Endothelial cell of umbilical vein (primary cell): ENCODE results near the gene TMEM30B. TPM values are rescaled to one million over a fixed set of nuclear protein-coding genes. Genes with fewer than 3 reads are reported as not detected.
A peak's percentile ranks its signal among the peaks of the same experiment; 100 is the strongest.
"Not testable (repeated sequence)": the region's sequence is repeated elsewhere in the genome, so short reads cannot be mapped to it uniquely, and the experiment has no call there.

Experiments used
- BruUV-seq: library from RNA; stranded (reverse); fragments of 400-500 nt; replicated peaks from 2 replicates; lab custom pipeline; 2021; lab: Mats Ljungman, UMichigan
- CTCF ChIA-PET: fragments of 300-600, 350-600 bp; sonication (Branson Sonifier 250); formaldehyde crosslinking; loops from one replicate; lab custom pipeline; 2021; ENCODE audit warnings: antibody characterized with exemption, inconsistent platforms; lab: Charles Lee
- POLR2A ChIA-PET: fragments of 300-600, 350-600 bp; sonication (Branson Sonifier 250); formaldehyde crosslinking; loops from one replicate; lab custom pipeline; 2021; ENCODE audit warnings: antibody characterized with exemption, inconsistent platforms; lab: Charles Lee
- DNase-seq: peaks from one replicate; pipeline ENCODE4 v3.0.0-alpha.2; 2011; ENCODE audit warnings: low read depth, low spot score
- FAIRE-seq: peaks from 2 replicates; lab custom pipeline; 2011; peaks lifted over from hg19 to GRCh38; lab: Jason Lieb, UNC
- H2AFZ ChIP-seq: 2 replicates; pipeline ENCODE4 v1.6.0; 2012; ENCODE audit warnings: low read depth, low read length, control low read depth, inconsistent platforms
- H3K27ac ChIP-seq: 2 replicates; pipeline ENCODE4 v1.5.1; 2011; ENCODE audit warnings: low read depth, mild to moderate bottlenecking, control low read depth, low read length, moderate library complexity; ENCODE audit not compliant: insufficient read depth
- H3K27me3 ChIP-seq, 2 experiments: 2 replicates each; pipeline versions ENCODE4 v1.6.0 to v1.6.1; 2011; ENCODE audit warnings: low read length in 2 of 2, mixed read lengths in 1 of 2; ENCODE audit not compliant: control insufficient read depth in 2 of 2, insufficient read depth in 2 of 2
- H3K36me3 ChIP-seq, 2 experiments: 2 replicates in 1 of 2; 3 replicates in 1 of 2; pipeline ENCODE4 v1.5.1; 2011; ENCODE audit warnings: low read length in 2 of 2, mild to moderate bottlenecking in 1 of 2, moderate library complexity in 1 of 2; ENCODE audit not compliant: control insufficient read depth in 2 of 2, insufficient read depth in 2 of 2; ENCODE audit errors: extremely low read depth in 1 of 2
- H3K4me1 ChIP-seq: 3 replicates; pipeline ENCODE4 v1.5.1; 2011; ENCODE audit warnings: mild to moderate bottlenecking, low read length; ENCODE audit not compliant: control insufficient read depth, insufficient read depth; ENCODE audit errors: extremely low read depth
- H3K4me2 ChIP-seq: 2 replicates; pipeline ENCODE4 v1.6.1; 2011; ENCODE audit warnings: low read length, control low read depth, mixed read lengths; ENCODE audit not compliant: insufficient read depth
- H3K4me3 ChIP-seq, 3 experiments: fragments of 200-600 bp in 1 of 3; sonication (generic), shearing (Covaris generic) in 1 of 3; replicated peaks in 1 of 3; 2 replicates each; pipeline ENCODE4 v1.5.1; 2011 to 2016; ENCODE audit warnings: control low read depth in 3 of 3, low read length in 3 of 3, mild to moderate bottlenecking in 2 of 3, inconsistent platforms in 1 of 3, low read depth in 1 of 3, moderate library complexity in 1 of 3; ENCODE audit not compliant: insufficient read depth in 1 of 3
- H3K79me2 ChIP-seq: 2 replicates; pipeline ENCODE4 v1.6.0; 2012; ENCODE audit warnings: low read length, inconsistent platforms; ENCODE audit not compliant: control insufficient read depth, insufficient read depth
- H3K9ac ChIP-seq: replicated peaks from 2 replicates; pipeline ENCODE3; 2011; ENCODE audit warnings: low read length, control low read depth; ENCODE audit not compliant: insufficient read depth; ENCODE audit errors: extremely low read depth
- H3K9me1 ChIP-seq: replicated peaks from 3 replicates; pipeline ENCODE4 v1.6.0; 2011; ENCODE audit warnings: mild to moderate bottlenecking, low read length; ENCODE audit not compliant: control insufficient read depth, insufficient read depth; ENCODE audit errors: extremely low read depth
- H3K9me3 ChIP-seq: replicated peaks from 2 replicates; pipeline ENCODE4 v1.5.1; 2012; ENCODE audit warnings: low read length, inconsistent platforms; ENCODE audit not compliant: control insufficient read depth, insufficient read depth
- H4K20me1 ChIP-seq: replicated peaks from 2 replicates; pipeline ENCODE3; 2011; ENCODE audit warnings: mild to moderate bottlenecking, low read length; ENCODE audit not compliant: control insufficient read depth, insufficient read depth; ENCODE audit errors: extremely low read depth
- EZH2 ChIP-seq: IDR thresholded peaks from 2 replicates; pipeline ENCODE4 v1.6.1; 2012; ENCODE audit warnings: borderline replicate concordance, low read depth, mild to moderate bottlenecking, moderate library complexity, low read length, inconsistent platforms; ENCODE audit not compliant: severe bottlenecking
- FOS ChIP-seq: IDR thresholded peaks from 2 replicates; pipeline ENCODE4 v1.6.1; 2011; ENCODE audit warnings: mild to moderate bottlenecking, low read length, moderate library complexity, borderline replicate concordance; ENCODE audit not compliant: insufficient read depth
- GATA2 ChIP-seq: IDR thresholded peaks from 2 replicates; pipeline ENCODE4 v1.7.0; 2011; ENCODE audit warnings: low read depth, mild to moderate bottlenecking, moderate library complexity, mixed read lengths, low read length; ENCODE audit not compliant: insufficient read length, insufficient read depth
- JUN ChIP-seq: IDR thresholded peaks from 2 replicates; pipeline ENCODE4 v1.6.1; 2011; ENCODE audit warnings: borderline replicate concordance, low read depth; ENCODE audit not compliant: insufficient read length, insufficient read depth
- MYC ChIP-seq: IDR thresholded peaks from one replicate; pipeline ENCODE4 v1.6.1; 2011; ENCODE audit warnings: mild to moderate bottlenecking, low read depth, low read length
- POLR2A ChIP-seq: IDR thresholded peaks from 2 replicates; pipeline ENCODE4 v1.6.1; 2012; ENCODE audit warnings: low read depth, mild to moderate bottlenecking, control low read depth, low read length
- POLR2AphosphoS5 ChIP-seq: IDR thresholded peaks from 2 replicates; pipeline ENCODE4 v1.6.1; 2012; ENCODE audit warnings: low read depth, mild to moderate bottlenecking, control low read depth, low read length, moderate library complexity; ENCODE audit not compliant: insufficient read depth
- dilution Hi-C: fragments of 300-500 bp; cut with MboI; formaldehyde crosslinking; loops from one replicate; pipeline ENCODE4 v1.15.0; 2019; ENCODE audit warnings: low sequenced_read_pairs; ENCODE audit not compliant: extremely low pct_ligation_motif_present
- intact Hi-C: fragments of 100-400 bp; cut with micrococcal nuclease; formaldehyde crosslinking; loops from one replicate; pipeline ENCODE4 v1.10.0; 2022
- polyA plus RNA-seq, 4 experiments: library from polyadenylated mRNA; depleted of rRNA in 3 of 4; stranded (reverse) in 3 of 4; unstranded in 1 of 4; fragments of >200 nt; gene quantifications; 2 replicates each; pipeline versions ENCODE4 v1.2.1 to v1.2.3, GENCODE V29; 2011 to 2012; ENCODE audit warnings: missing spikeins in 1 of 4
- total RNA-seq: library from RNA; stranded (reverse); gene quantifications from 2 replicates; pipeline ENCODE4 v1.2.3, GENCODE V29; 2021
- TF ChIP-seq, protein P1 (sequence below), 2 donors: IDR thresholded peaks; 1 replicate in 1 of 2; 2 replicates in 1 of 2; pipeline ENCODE4 v1.5.1; 2011; ENCODE audit warnings: low read length in 2 of 2, mild to moderate bottlenecking in 2 of 2, moderate library complexity in 2 of 2, control low read depth in 1 of 2, inconsistent platforms in 1 of 2, low read depth in 1 of 2; ENCODE audit not compliant: insufficient read depth in 1 of 2; ENCODE audit errors: extremely low read depth in 1 of 2
- TF ChIP-seq, protein P2 (sequence below): IDR thresholded peaks from 2 replicates; pipeline ENCODE4 v1.6.1; 2011; ENCODE audit not compliant: insufficient read depth, insufficient read length

The TMEM30B gene
- total and polyA plus RNA-seq, 2 donors (not counting 3 experiments of a cell fraction or from before 2014, with no cell fraction given) = 0.32 to 0.35 TPM

DNA sequence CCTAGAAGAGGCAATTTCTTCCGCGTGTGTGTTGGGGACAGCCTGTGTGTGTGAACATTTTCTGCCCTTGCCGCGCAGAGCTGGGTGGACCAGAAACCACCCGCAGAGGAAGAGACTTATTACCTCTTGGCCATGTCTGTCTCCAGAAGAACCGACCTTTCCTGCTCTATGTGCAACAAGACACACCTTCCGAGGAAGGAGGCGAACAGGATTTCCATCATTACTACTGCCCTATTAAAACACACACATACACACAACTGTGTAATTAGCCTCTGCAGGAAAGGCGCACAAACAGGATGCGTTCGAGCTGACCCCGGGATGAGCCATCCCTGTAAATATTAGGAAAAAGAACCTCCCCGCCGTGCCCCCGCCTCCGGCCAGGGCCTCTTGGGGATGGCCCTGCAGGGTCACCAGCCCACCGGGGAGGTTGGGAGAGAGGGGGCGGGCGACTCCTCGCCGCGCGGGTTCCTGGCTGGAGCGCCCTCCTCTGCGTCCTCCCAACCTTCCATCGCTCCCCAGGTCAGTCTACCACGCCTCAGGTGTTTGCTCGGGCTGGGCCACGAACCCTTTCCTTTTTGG lies 39.8 kb upstream of the TMEM30B start:
- ChIA-PET POLR2A (interaction anchor here (0.9 to 1.1 kb wide), 2 partner anchors 13 to 112 kb away, joined by 4 to 6 read pairs; no protein-coding TSS in a partner anchor), CTCF (interaction anchor here (0.9 to 4.2 kb wide), 11 partner anchors 13 to 516 kb away, joined by 3 to 23 read pairs (median 4); no protein-coding TSS in a partner anchor)
- Histone ChIP-seq H3K36me3 (no peaks in the 10 kb centered on the region), H3K4me2 (peak overlapping the region; percentile 90), H3K9me1 (no peaks in the 10 kb centered on the region), H3K9ac (peak overlapping the region; percentile 83), H3K9me3 (no peaks in the 10 kb centered on the region), H3K27me3 (no peaks in the 10 kb centered on the region), H3K79me2 (peaks cover 42% of the 10 kb centered on the region), H2AFZ (peak overlapping the region; percentile 74), H3K27ac (peak overlapping the region; percentile 66), H3K4me1 (peaks cover 21% of the 10 kb centered on the region), H4K20me1 (peaks cover 2% of the 10 kb centered on the region), H3K4me3 (peak overlapping the region; percentile 55 to 90 (median 68))
- intact Hi-C loops (loop anchor here (1.0 kb wide), 6 partner anchors 13 to 118 kb away; no protein-coding TSS in a partner anchor), dilution Hi-C loops (no loop called here)
- FAIRE-seq (peak; percentile 44), DNase-seq (peak; percentile 64)
- BruUV-seq = no TSS peak
- TF ChIP-seq POLR2AphosphoS5 (no peak), FOS (no peak), GATA2 (no peak), MYC (no peak), EZH2 (no peak), JUN (no peak), POLR2A (no peak)
- TF ChIP-seq, protein P1, sequence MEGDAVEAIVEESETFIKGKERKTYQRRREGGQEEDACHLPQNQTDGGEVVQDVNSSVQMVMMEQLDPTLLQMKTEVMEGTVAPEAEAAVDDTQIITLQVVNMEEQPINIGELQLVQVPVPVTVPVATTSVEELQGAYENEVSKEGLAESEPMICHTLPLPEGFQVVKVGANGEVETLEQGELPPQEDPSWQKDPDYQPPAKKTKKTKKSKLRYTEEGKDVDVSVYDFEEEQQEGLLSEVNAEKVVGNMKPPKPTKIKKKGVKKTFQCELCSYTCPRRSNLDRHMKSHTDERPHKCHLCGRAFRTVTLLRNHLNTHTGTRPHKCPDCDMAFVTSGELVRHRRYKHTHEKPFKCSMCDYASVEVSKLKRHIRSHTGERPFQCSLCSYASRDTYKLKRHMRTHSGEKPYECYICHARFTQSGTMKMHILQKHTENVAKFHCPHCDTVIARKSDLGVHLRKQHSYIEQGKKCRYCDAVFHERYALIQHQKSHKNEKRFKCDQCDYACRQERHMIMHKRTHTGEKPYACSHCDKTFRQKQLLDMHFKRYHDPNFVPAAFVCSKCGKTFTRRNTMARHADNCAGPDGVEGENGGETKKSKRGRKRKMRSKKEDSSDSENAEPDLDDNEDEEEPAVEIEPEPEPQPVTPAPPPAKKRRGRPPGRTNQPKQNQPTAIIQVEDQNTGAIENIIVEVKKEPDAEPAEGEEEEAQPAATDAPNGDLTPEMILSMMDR (IDR thresholded peaks at IDR 0.05; ENCODE audit: extremely low read depth in 1 of 2, insufficient read depth in 1 of 2, low read depth in 1 of 2, low read length in 2 of 2) = no peak
- TF ChIP-seq, protein P2, sequence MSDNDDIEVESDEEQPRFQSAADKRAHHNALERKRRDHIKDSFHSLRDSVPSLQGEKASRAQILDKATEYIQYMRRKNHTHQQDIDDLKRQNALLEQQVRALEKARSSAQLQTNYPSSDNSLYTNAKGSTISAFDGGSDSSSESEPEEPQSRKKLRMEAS = no peak

DNA sequence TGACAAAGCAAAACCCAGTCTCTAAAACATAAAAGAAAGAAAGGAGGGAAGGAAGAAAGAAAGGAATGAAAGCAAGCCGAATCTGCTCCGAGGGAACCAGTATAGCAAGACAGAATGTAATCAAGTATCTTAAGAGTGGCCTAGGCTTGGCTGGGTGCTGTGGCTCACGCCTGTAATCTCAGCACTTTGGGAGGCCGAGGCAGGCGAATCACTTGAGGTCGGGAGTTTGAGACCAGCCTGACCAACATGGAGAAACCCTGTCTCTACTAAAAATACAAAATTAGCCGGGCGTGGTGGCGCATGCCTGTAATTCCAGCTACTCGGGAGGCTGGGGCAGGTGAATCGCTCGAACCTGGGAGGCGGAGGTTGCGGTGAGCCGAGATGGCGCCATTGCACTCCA lies 39.0 kb upstream of the TMEM30B start:
- dilution Hi-C loops, H3K36me3 ChIP-seq, H4K20me1 ChIP-seq, intact Hi-C loops, FAIRE-seq, H2AFZ ChIP-seq, H3K9me1 ChIP-seq, POLR2A ChIA-PET, DNase-seq, H3K27ac ChIP-seq, H3K4me2 ChIP-seq, BruUV-seq, H3K4me3 ChIP-seq, H3K9me3 ChIP-seq, H3K9ac ChIP-seq, H3K27me3 ChIP-seq: not testable (repeated sequence)
- Histone ChIP-seq H3K4me1 (peaks cover 21% of the 10 kb centered on the region), H3K79me2 (peaks cover 35% of the 10 kb centered on the region)
- CTCF ChIA-PET = interaction anchor here (1.3 to 4.2 kb wide), 5 partner anchors 12 to 141 kb away, joined by 3 to 23 read pairs (median 8); no protein-coding TSS in a partner anchor
